Stimulated activated CD4-positive, alpha-beta T cell treated with anti-CD3 and anti-CD28 coated beads, TNF-alpha, amount 100 ng/mL, for 4 hours (primary cell): Measurements from ENCODE around the gene TBCB.
"Not testable (repeated sequence)": the region's sequence is repeated elsewhere in the genome, so short reads cannot be mapped to it uniquely, and the experiment has no call there.

Experiments
- DNase-seq, 3 experiments: peaks; one replicate each; pipeline ENCODE4 v3.0.0-alpha.2; 2020; ENCODE audit warnings: low read depth in 3 of 3

Gene TBCB

DNA sequence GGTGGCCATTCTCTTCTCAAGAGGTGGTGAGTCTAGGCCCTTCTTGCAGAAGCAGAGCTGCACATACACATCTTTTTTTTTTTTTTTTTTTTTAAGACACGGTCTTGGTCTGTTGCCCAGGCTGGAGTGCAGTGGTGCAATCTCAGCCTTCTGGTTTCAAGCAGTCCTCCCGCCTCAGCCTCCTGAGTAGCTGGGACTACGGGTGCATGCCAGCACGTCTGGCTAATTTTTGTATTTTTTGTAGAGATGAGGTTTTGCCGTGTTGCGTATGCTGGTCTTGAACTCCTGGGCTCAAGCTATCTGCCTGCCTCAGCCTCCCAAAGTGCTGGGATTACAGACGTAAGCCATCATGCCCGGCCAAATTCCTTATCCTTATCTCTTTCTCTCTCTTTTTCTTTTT, 58.6 kb downstream of the TBCB start:
- not testable (repeated sequence) for DNase-seq
